ENCODE data around the gene GABPB1.

GABPB1 gene

GRCh38 chr15:50339717-50340116, 15.3 kb downstream of the GABPB1 start:
- no peak overlapping the region for H2BK120ac ChIP-seq (ENCODE audit: low read depth, low read length)
- H3K4me2 ChIP-seq (ENCODE audit: insufficient read depth, low read length, poor library complexity, severe bottlenecking), result no peak overlapping the region
- H2BK15ac ChIP-seq (ENCODE audit: low read length), result no peak overlapping the region
- H3K23ac ChIP-seq (ENCODE audit: low read depth, low read length, poor library complexity), result no peak overlapping the region
- no CpG with 5 or more reads among the region's 1 CpG for WGBS, 2 donors (ENCODE audit: extremely low coverage in 2 of 2, insufficient read length in 2 of 2, insufficient replicate concordance in 1 of 2)
- no peak overlapping the region for H3K4me3 ChIP-seq (ENCODE audit: low read length in 2 of 2)
- no peaks in the 10 kb centered on the region for H3K79me1 ChIP-seq (ENCODE audit: low read depth, low read length)
- DNase-seq (ENCODE audit: low spot score), result no peak
- H4K8ac ChIP-seq (ENCODE audit: low read depth, low read length), result no peak overlapping the region
- H3K9ac ChIP-seq (ENCODE audit: low read depth, low read length, poor library complexity), result no peak overlapping the region
- no peak overlapping the region for H3K18ac ChIP-seq (ENCODE audit: low read length)
- no peaks in the 10 kb centered on the region for H3K4me1 ChIP-seq (ENCODE audit: control insufficient read depth in 2 of 2, insufficient read depth in 1 of 2, low read depth in 1 of 2, low read length in 2 of 2)
- H3K4ac ChIP-seq (ENCODE audit: low read length), result no peak overlapping the region
- H2AFZ ChIP-seq (ENCODE audit: low read length), result no peak overlapping the region
- no peak overlapping the region for H2AK5ac ChIP-seq (ENCODE audit: low read depth, low read length)
- no peak overlapping the region for H2BK5ac ChIP-seq (ENCODE audit: low read length)
- H3K27ac ChIP-seq (replicated peaks; ENCODE audit: low read length), result no peak overlapping the region
- no peak overlapping the region for H3K14ac ChIP-seq (ENCODE audit: low read length)
- no peak overlapping the region for H2BK12ac ChIP-seq (ENCODE audit: low read length)
- no peaks in the 10 kb centered on the region for H3K27me3 ChIP-seq (ENCODE audit: control insufficient read depth in 3 of 3, insufficient read depth in 3 of 3, low read depth in 1 of 3, low read length in 3 of 3)
- H4K91ac ChIP-seq (ENCODE audit: low read depth, low read length, poor library complexity), result no peak overlapping the region
- H3K9me3 ChIP-seq (replicated peaks in 1 of 2; ENCODE audit: control insufficient read depth in 2 of 2, insufficient read depth in 1 of 2, low read depth in 1 of 2, low read length in 2 of 2), result no peaks in the 10 kb centered on the region
- H3K36me3 ChIP-seq (replicated peaks in 1 of 2; ENCODE audit: control insufficient read depth in 2 of 2, insufficient read depth in 2 of 2, low read length in 2 of 2), result peaks cover 0 to 25% of the 10 kb centered on the region in 2 donors

- H4K91ac ChIP-seq (ENCODE audit: low read depth, low read length, poor library complexity), result no peak overlapping the region
- no peak for DNase-seq (ENCODE audit: low spot score)
- H3K23ac ChIP-seq (ENCODE audit: low read depth, low read length, poor library complexity), result no peak overlapping the region
- no peak overlapping the region for H3K18ac ChIP-seq (ENCODE audit: low read length)
- no peak overlapping the region for H2BK15ac ChIP-seq (ENCODE audit: low read length)
- no peaks in the 10 kb centered on the region for H3K79me1 ChIP-seq (ENCODE audit: low read depth, low read length)
- no peaks in the 10 kb centered on the region for H3K27me3 ChIP-seq (ENCODE audit: control insufficient read depth in 3 of 3, insufficient read depth in 3 of 3, low read depth in 1 of 3, low read length in 3 of 3)
- H2BK120ac ChIP-seq (ENCODE audit: low read depth, low read length), result no peak overlapping the region
- WGBS, 2 donors (ENCODE audit: extremely low coverage in 2 of 2, insufficient read length in 2 of 2, insufficient replicate concordance in 1 of 2), result no CpG with 5 or more reads among the region's 4 CpGs
- no peak overlapping the region for H3K27ac ChIP-seq (replicated peaks; ENCODE audit: low read length)
- no peak overlapping the region for H2BK5ac ChIP-seq (ENCODE audit: low read length)
- H3K36me3 ChIP-seq (replicated peaks in 1 of 2; ENCODE audit: control insufficient read depth in 2 of 2, insufficient read depth in 2 of 2, low read length in 2 of 2), result peaks cover 0 to 25% of the 10 kb centered on the region in 2 donors
- H3K4ac ChIP-seq (ENCODE audit: low read length), result no peak overlapping the region
- H3K4me3 ChIP-seq (ENCODE audit: low read length in 2 of 2), result no peak overlapping the region
- no peaks in the 10 kb centered on the region for H3K4me1 ChIP-seq (ENCODE audit: control insufficient read depth in 2 of 2, insufficient read depth in 1 of 2, low read depth in 1 of 2, low read length in 2 of 2)
- no peak overlapping the region for H3K9ac ChIP-seq (ENCODE audit: low read depth, low read length, poor library complexity)
- no peak overlapping the region for H2AK5ac ChIP-seq (ENCODE audit: low read depth, low read length)
- H3K4me2 ChIP-seq (ENCODE audit: insufficient read depth, low read length, poor library complexity, severe bottlenecking), result no peak overlapping the region
- H3K9me3 ChIP-seq (replicated peaks in 1 of 2; ENCODE audit: control insufficient read depth in 2 of 2, insufficient read depth in 1 of 2, low read depth in 1 of 2, low read length in 2 of 2), result no peaks in the 10 kb centered on the region
- H3K14ac ChIP-seq (ENCODE audit: low read length), result no peak overlapping the region
- H2AFZ ChIP-seq (ENCODE audit: low read length), result no peak overlapping the region
- no peak overlapping the region for H2BK12ac ChIP-seq (ENCODE audit: low read length)
- no peak overlapping the region for H4K8ac ChIP-seq (ENCODE audit: low read depth, low read length)
Measured at GRCh38 chr15:50335251-50335650, 19.7 kb downstream of the GABPB1 start.

- H3K23ac ChIP-seq (ENCODE audit: low read depth, low read length, poor library complexity), result no peak overlapping the region
- no peak overlapping the region for H4K8ac ChIP-seq (ENCODE audit: low read depth, low read length)
- H2AK5ac ChIP-seq (ENCODE audit: low read depth, low read length), result no peak overlapping the region
- H4K91ac ChIP-seq (ENCODE audit: low read depth, low read length, poor library complexity), result no peak overlapping the region
- H2BK120ac ChIP-seq (ENCODE audit: low read depth, low read length), result no peak overlapping the region
- no peak overlapping the region for H2BK5ac ChIP-seq (ENCODE audit: low read length)
- H2AFZ ChIP-seq (ENCODE audit: low read length), result no peak overlapping the region
- no peak overlapping the region for H3K14ac ChIP-seq (ENCODE audit: low read length)
- no CpG with 5 or more reads among the region's 4 CpGs for WGBS, 2 donors (ENCODE audit: extremely low coverage in 2 of 2, insufficient read length in 2 of 2, insufficient replicate concordance in 1 of 2)
- peaks cover 0 to 12% of the 10 kb centered on the region in 2 donors for H3K36me3 ChIP-seq (replicated peaks in 1 of 2; ENCODE audit: control insufficient read depth in 2 of 2, insufficient read depth in 2 of 2, low read length in 2 of 2)
- H3K79me1 ChIP-seq (ENCODE audit: low read depth, low read length), result peaks cover 3% of the 10 kb centered on the region
- no peak overlapping the region for H3K4me3 ChIP-seq (ENCODE audit: low read length in 2 of 2)
- H3K4ac ChIP-seq (ENCODE audit: low read length), result no peak overlapping the region
- DNase-seq (ENCODE audit: low spot score), result no peak
- no peak overlapping the region for H3K18ac ChIP-seq (ENCODE audit: low read length)
- H2BK15ac ChIP-seq (ENCODE audit: low read length), result no peak overlapping the region
- H3K27ac ChIP-seq (replicated peaks; ENCODE audit: low read length), result no peak overlapping the region
- no peak overlapping the region for H3K9ac ChIP-seq (ENCODE audit: low read depth, low read length, poor library complexity)
- no peaks in the 10 kb centered on the region for H3K27me3 ChIP-seq (ENCODE audit: control insufficient read depth in 3 of 3, insufficient read depth in 3 of 3, low read depth in 1 of 3, low read length in 3 of 3)
- no peaks in the 10 kb centered on the region for H3K4me1 ChIP-seq (ENCODE audit: control insufficient read depth in 2 of 2, insufficient read depth in 1 of 2, low read depth in 1 of 2, low read length in 2 of 2)
- H3K4me2 ChIP-seq (ENCODE audit: insufficient read depth, low read length, poor library complexity, severe bottlenecking), result no peak overlapping the region
- no peak overlapping the region for H2BK12ac ChIP-seq (ENCODE audit: low read length)
- no peaks in the 10 kb centered on the region for H3K9me3 ChIP-seq (replicated peaks in 1 of 2; ENCODE audit: control insufficient read depth in 2 of 2, insufficient read depth in 1 of 2, low read depth in 1 of 2, low read length in 2 of 2)
Measured at GRCh38 chr15:50333229-50333628, 21.8 kb downstream of the GABPB1 start.

- Histone ChIP-seq H3K4me1 (ENCODE audit: control insufficient read depth in 2 of 2, insufficient read depth in 1 of 2, low read depth in 1 of 2, low read length in 2 of 2) (no peaks in the 10 kb centered on the region), H2BK5ac (ENCODE audit: low read length) (no peak overlapping the region), H3K23ac (ENCODE audit: low read depth, low read length, poor library complexity) (no peak overlapping the region), H4K91ac (ENCODE audit: low read depth, low read length, poor library complexity) (no peak overlapping the region), H3K79me1 (ENCODE audit: low read depth, low read length) (peaks cover 3% of the 10 kb centered on the region), H4K8ac (ENCODE audit: low read depth, low read length) (no peak overlapping the region), H2BK12ac (ENCODE audit: low read length) (no peak overlapping the region), H3K27ac (replicated peaks; ENCODE audit: low read length) (no peak overlapping the region), H3K36me3 (replicated peaks in 1 of 2; ENCODE audit: control insufficient read depth in 2 of 2, insufficient read depth in 2 of 2, low read length in 2 of 2) (peaks cover 0 to 5% of the 10 kb centered on the region in 2 donors), H3K27me3 (ENCODE audit: control insufficient read depth in 3 of 3, insufficient read depth in 3 of 3, low read depth in 1 of 3, low read length in 3 of 3) (no peaks in the 10 kb centered on the region), H3K9me3 (replicated peaks in 1 of 2; ENCODE audit: control insufficient read depth in 2 of 2, insufficient read depth in 1 of 2, low read depth in 1 of 2, low read length in 2 of 2) (no peaks in the 10 kb centered on the region), H3K4ac (ENCODE audit: low read length) (no peak overlapping the region), H2BK120ac (ENCODE audit: low read depth, low read length) (no peak overlapping the region), H3K9ac (ENCODE audit: low read depth, low read length, poor library complexity) (no peak overlapping the region), H3K18ac (ENCODE audit: low read length) (no peak overlapping the region), H2BK15ac (ENCODE audit: low read length) (no peak overlapping the region), H3K4me2 (ENCODE audit: insufficient read depth, low read length, poor library complexity, severe bottlenecking) (no peak overlapping the region), H3K14ac (ENCODE audit: low read length) (no peak overlapping the region), H2AFZ (ENCODE audit: low read length) (no peak overlapping the region), H3K4me3 (ENCODE audit: low read length in 2 of 2) (no peak overlapping the region), H2AK5ac (ENCODE audit: low read depth, low read length) (no peak overlapping the region)
- WGBS, 2 donors (ENCODE audit: extremely low coverage in 2 of 2, insufficient read length in 2 of 2, insufficient replicate concordance in 1 of 2), result no CpG with 5 or more reads among the region's 1 CpG
- DNase-seq (ENCODE audit: low spot score), result no peak
Measured at GRCh38 chr15:50330921-50331320, 24.1 kb downstream of the GABPB1 start.

Data from neuronal stem cell (in vitro differentiated cells).